Measurements from ENCODE around the gene DENND11. TPM values are rescaled to one million over a fixed set of nuclear protein-coding genes. Genes with fewer than 3 reads are reported as not detected.

DENND11 gene
- total and polyA plus RNA-seq, 2 donors (not counting 3 experiments of a cell fraction or from before 2014, with no cell fraction given): 14.7 to 25.9 TPM

GRCh38 chr7:141713890-141714289 is 11.9 kb upstream of the DENND11 start:
- no peaks in the 10 kb centered on the region for H3K36me3 ChIP-seq (ENCODE audit: control insufficient read depth in 2 of 2, extremely low read depth in 1 of 2, insufficient read depth in 2 of 2, low read length in 2 of 2)
- dilution Hi-C loops (cut with MboI; ENCODE audit: extremely low pct_ligation_motif_present, low sequenced_read_pairs) (no loop called here), intact Hi-C loops (cut with micrococcal nuclease) (no loop called here)
- no peaks in the 10 kb centered on the region for H3K4me1 ChIP-seq (ENCODE audit: control insufficient read depth, extremely low read depth, insufficient read depth, low read length)
- H2AFZ ChIP-seq (ENCODE audit: low read depth, low read length): no peak overlapping the region
- H4K20me1 ChIP-seq (replicated peaks; ENCODE audit: control insufficient read depth, extremely low read depth, insufficient read depth, low read length): no peaks in the 10 kb centered on the region
- H3K4me2 ChIP-seq (ENCODE audit: insufficient read depth, low read length): no peak overlapping the region
- ChIA-PET POLR2A (no interaction called here), CTCF (interaction anchor here (1.0 to 1.4 kb wide), 3 partner anchors 16 to 59 kb away, joined by 3 to 5 read pairs (median 3); partner anchors contain the start of gene SSBP1)
- H3K79me2 ChIP-seq (ENCODE audit: control insufficient read depth, insufficient read depth, low read length): no peaks in the 10 kb centered on the region
- peaks cover 3 to 4% of the 10 kb centered on the region in 2 experiments for H3K27me3 ChIP-seq (ENCODE audit: control insufficient read depth in 2 of 2, insufficient read depth in 2 of 2, low read length in 2 of 2)
- no peak overlapping the region for H3K4me3 ChIP-seq (replicated peaks in 1 of 3; ENCODE audit: insufficient read depth in 1 of 3, low read depth in 1 of 3, low read length in 3 of 3)
- DNase-seq (ENCODE audit: low read depth, low spot score) (no peak), FAIRE-seq (no peak)
- H3K9ac ChIP-seq (replicated peaks; ENCODE audit: extremely low read depth, insufficient read depth, low read length): no peak overlapping the region
- H3K9me1 ChIP-seq (replicated peaks; ENCODE audit: control insufficient read depth, extremely low read depth, insufficient read depth, low read length): no peaks in the 10 kb centered on the region
- no peak overlapping the region for H3K27ac ChIP-seq (ENCODE audit: insufficient read depth, low read depth, low read length)
- TF ChIP-seq POLR2A (IDR thresholded peaks at IDR 0.05; ENCODE audit: low read depth, low read length) (no peak), JUN (IDR thresholded peaks at IDR 0.05; ENCODE audit: borderline replicate concordance, insufficient read depth, insufficient read length, low read depth) (no peak), MYC (IDR thresholded peaks at IDR 0.05; ENCODE audit: low read depth, low read length) (no peak), GATA2 (IDR thresholded peaks at IDR 0.05; ENCODE audit: insufficient read depth, insufficient read length, low read depth, low read length) (no peak), POLR2AphosphoS5 (IDR thresholded peaks at IDR 0.05; ENCODE audit: insufficient read depth, low read depth, low read length) (no peak), CTCF (IDR thresholded peaks at IDR 0.05; ENCODE audit: extremely low read depth in 1 of 2, insufficient read depth in 1 of 2, low read depth in 1 of 2, low read length in 2 of 2) (no peak), FOS (IDR thresholded peaks at IDR 0.05; ENCODE audit: borderline replicate concordance, insufficient read depth, low read length) (no peak), EZH2 (IDR thresholded peaks at IDR 0.05; ENCODE audit: borderline replicate concordance, low read depth, low read length, severe bottlenecking) (no peak)
- TF ChIP-seq, protein P1, sequence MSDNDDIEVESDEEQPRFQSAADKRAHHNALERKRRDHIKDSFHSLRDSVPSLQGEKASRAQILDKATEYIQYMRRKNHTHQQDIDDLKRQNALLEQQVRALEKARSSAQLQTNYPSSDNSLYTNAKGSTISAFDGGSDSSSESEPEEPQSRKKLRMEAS (IDR thresholded peaks at IDR 0.05; ENCODE audit: insufficient read depth, insufficient read length): no peak
- H3K9me3 ChIP-seq (replicated peaks; ENCODE audit: control insufficient read depth, insufficient read depth, low read length): no peaks in the 10 kb centered on the region
- no TSS peak for BruUV-seq (replicated peaks)
